Hematopoietic multipotent progenitor cell (in vitro differentiated cells): ENCODE measurements around the gene EPHA4. TPM values are rescaled to one million over a fixed set of nuclear protein-coding genes. Genes with fewer than 3 reads are reported as not detected.

Experiments used
- DNase-seq, 3 donors: peaks; one replicate each; pipeline ENCODE4 v3.0.0-alpha.2; 2011 to 2015; ENCODE audit warnings: low read depth in 2 of 3, low spot score in 2 of 3
- total RNA-seq: library from RNA; depleted of rRNA; stranded (reverse); fragments of >200 nt; gene quantifications from one replicate; pipeline ENCODE4 v1.2.3, GENCODE V29; 2012

The EPHA4 gene
- total RNA-seq, 1 donor: 0.27 TPM

GRCh38 chr2:221572821-221573429, 821 bp upstream of the EPHA4 start:
- peak; percentile 10 to 37 (median 11) for DNase-seq

- peak; percentile 13 to 24 (median 14) for DNase-seq
Observed at GRCh38 chr2:221571551-221572218, 419 bp downstream of the EPHA4 start.

- peak in 1 of 3 donors; percentile 16 for DNase-seq
Observed at GRCh38 chr2:221571025-221571550, 1.0 kb downstream of the EPHA4 start.

DNA sequence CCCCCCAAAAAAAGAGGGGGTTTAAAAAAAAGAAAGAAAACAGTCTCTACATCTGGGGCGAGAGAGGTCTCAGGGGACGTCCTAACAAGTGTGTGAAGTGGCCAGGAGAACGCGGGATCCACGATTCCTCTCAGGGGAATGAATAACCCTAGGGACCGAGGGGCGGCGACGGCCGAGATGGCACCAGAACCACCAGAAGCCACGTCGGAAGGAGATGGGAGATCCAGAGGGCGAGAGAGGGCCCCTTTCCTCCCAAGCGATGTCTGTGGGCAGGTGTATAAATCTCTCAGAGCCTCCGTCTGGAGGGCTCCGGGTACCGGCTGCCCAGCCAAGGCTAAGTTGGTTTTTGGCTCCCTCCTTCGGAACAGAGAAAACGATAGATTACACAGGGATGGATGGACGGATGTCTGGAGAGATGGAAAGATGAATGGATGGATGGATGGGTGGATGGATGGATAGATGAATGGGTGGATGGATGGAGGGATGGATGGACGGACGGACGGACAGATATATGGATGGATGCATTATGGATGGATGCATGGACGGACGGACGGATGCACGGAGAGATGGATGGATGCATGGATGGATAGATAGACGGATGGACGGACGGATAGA, 1.7 kb downstream of the EPHA4 start:
- DNase-seq: peak in 1 of 3 donors; percentile 15

GRCh38 chr2:221569871-221570270, 2.2 kb downstream of the EPHA4 start:
- no peak for DNase-seq

DNA sequence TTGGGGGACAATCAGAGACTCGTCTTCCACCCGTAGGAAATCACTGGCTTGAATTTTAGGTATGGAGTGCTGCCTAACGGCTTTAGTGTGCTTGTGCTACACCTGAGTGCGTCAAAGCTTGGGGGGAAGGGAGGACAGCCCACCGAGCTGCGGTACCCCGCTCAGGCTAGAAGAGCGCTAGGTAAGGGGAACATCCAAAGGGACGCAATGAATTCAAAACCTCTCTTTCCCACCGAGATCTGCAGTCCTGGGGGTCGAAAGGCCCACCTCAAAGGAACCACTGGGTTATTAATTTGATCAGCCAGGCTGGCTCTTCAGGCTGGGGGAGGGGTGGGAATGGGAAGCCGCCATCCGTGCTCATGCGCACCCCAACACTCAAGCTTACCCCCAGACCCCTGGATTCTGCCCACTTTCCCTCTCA, 2.7 kb downstream of the EPHA4 start:
- no peak for DNase-seq

DNA sequence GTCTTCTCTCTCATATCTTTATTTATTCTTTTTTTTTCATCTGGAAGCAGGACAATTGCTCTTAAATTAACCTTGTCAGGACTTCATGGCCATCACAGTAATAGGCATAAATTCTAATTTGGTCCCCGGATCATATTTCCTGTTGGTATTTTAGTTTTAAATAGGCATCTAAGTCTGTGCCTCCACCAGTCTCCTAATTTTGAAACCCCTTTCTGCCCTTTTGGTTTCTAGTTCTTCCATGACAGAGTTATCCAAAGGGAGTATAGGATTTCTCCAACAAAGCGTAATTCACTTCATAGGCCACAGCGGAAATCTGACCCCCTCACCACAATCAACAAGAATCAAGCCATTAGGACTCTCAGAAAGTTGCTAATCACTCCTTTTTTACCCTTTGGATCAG, 3.8 kb downstream of the EPHA4 start:
- no peak for DNase-seq

DNA sequence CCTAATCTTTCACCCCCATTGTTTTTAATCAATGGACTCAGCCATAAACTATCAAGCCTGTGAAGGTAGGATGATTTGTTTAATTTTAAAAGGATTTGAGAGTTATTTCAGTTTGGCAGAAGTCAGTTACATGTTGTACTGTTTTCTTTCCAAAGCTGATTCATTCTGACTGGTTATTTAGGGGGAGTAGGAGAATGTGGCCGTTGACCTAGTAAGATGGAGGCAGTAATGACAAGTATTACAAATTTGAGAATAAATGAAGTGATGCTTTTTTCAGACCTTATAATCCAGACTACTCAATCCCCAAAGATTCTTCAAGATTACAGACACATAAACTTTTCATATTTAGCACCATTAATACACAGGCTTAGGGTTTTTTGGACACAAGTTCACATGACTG, 4.3 kb downstream of the EPHA4 start:
- DNase-seq: no peak

DNA sequence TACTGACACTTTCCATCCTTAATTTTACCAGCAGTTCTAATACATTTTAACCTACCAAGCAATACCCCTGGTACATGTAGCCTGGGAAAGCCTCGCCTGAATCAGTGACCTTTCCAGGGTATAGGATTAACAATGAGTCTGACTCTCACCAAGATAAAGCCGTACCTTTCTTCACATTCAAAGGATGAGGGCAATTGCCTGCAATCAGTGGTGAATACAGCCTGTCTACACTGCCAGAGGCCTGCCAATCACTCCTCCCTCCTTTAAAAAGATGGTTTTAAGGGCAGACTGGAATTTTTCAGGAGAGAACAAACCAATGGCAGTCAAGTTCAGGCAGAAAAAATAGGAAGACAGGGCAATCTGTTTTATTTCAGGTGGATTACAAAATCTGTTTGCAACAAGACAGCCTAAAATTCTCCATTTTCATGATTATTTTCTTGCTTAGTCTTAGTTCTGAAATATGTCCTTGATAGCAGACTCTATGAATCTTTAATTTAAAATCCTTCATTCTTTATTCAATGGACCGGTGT, 4.8 kb downstream of the EPHA4 start:
- no peak for DNase-seq

DNA sequence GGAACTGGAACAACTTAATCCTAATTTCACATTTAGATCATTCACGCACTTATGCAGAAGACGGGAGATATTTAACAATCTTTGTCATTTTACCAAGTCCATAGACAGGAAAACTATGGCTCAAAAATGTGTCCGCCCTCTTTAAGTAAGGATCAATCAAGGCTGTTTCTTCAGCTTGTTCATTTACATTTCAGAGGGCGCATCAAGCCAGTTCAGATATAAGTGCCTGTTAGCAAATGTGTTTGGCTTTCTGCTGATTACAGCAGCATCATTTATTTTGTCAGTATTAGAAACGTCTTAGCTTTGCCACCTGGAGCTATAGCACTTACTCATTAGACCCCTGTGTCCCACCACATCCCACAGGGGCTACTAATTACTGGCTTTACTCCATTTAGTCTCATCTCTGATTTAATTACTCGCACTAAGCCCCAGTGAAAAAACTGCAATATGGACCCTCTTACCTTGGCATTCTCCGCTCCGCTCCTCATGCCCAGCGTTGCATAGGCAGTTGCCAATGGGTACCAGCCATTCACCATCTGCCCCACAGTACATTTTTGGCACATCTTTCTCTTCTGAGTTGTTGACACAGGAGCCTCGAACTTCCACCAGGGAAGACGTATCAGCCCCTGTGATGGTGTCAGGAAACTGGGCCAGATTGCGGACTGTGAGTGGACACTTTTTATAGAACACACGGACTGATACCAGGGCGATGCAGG, 8.7 kb downstream of the EPHA4 start:
- no peak for DNase-seq

- DNase-seq: no peak
Observed at GRCh38 chr2:221562226-221562625, 9.9 kb downstream of the EPHA4 start.

DNA sequence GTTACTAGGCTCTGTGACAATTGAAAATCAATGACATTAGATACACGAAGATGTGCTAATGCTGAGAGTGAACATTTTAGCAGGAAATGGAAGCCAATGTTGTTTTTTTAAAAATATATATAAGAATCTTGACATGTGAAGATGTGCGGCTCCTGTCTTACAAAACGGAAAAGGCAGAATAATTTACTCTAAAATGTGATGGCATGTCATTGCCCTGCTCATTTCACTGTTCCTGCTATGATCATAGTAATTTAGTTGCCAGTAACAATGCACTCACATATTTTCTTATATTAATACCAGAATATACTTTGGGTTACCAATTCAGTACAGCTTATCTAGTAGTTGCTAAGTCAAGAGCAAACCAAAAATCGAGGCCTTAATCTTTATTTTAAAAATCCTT, 10.3 kb downstream of the EPHA4 start:
- no peak for DNase-seq

DNA sequence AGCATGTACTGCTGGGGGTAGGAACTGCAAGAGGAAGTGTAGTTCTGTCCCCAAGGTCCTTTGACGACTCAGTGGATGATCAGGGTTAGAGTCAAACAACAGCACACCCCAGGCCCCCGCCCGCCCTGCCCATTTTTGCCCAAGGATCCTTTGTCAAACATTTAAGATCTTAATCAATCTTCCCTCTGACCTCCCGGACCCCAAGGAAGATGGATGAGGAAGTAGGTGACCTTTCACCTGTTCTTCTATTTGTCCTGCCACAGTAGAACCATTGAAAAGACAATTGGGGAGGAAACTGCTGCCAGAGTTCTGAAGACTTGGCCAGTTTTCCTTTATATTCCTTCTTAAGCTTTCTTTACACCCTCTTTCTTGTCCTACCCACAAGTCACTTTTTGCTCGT, 12.1 kb downstream of the EPHA4 start:
- DNase-seq: no peak

- no peak for DNase-seq
Observed at GRCh38 chr2:221558107-221558506, 14.0 kb downstream of the EPHA4 start.

DNA sequence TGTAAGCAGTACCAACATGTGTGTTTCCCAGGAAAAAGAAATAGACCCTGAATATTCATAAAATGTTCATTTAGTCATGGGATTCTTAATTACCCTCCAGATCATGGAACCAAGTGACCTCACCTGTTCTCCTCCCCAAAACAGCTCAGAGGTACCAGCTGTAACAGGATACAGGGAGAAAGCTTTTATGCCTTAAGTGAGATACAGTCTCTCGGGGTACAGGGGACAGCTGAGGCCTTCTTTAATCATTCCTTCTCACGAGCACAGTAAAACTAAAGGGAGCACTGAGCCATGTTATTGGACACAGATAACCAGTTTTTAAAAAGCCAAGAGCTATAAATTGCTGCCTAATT, 16.6 kb downstream of the EPHA4 start:
- no peak for DNase-seq

- no peak for DNase-seq
Observed at GRCh38 chr2:221554769-221555493, 17.2 kb downstream of the EPHA4 start.

- no peak for DNase-seq
Observed at GRCh38 chr2:221553333-221553732, 18.8 kb downstream of the EPHA4 start.

GRCh38 chr2:221552291-221552690, 19.8 kb downstream of the EPHA4 start:
- no peak for DNase-seq

DNA sequence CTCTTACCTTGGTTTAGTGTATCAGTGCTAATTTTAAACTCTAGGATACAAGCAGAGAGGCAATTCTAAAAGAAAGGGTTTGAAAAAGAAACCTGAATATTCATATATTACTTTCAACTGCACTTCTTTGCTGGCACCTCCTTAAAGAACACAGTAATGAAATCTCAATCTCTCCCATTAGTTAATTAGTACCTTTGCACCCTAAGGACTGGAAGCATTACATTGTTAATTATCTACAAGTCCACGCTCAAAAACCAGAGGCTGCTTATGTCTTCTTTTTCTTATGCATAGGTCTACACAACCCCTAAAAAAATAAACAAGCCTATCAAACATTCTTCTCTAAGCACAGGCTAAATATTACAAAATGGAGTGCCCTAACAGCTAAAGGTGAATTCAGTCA, 20.2 kb downstream of the EPHA4 start:
- DNase-seq: no peak

- no peak for DNase-seq
Observed at GRCh38 chr2:221549143-221549542, 23.0 kb downstream of the EPHA4 start.
